ENCODE results near the gene RAB11A.

The RAB11A gene

GRCh38 chr15:65922621-65923020 is 53.3 kb downstream of the RAB11A start:
- Histone ChIP-seq H3K36me3 (ENCODE audit: insufficient read depth, low read length) (no peaks in the 10 kb centered on the region; the same call in 1 of the 2 replicates), H3K4me1 (ENCODE audit: insufficient read depth, low read length) (no peaks in the 10 kb centered on the region), H3K9ac (ENCODE audit: low read depth, low read length) (no peak overlapping the region), H3K9me3 (ENCODE audit: control insufficient read depth, insufficient read depth, low read length) (no peaks in the 10 kb centered on the region)

- Histone ChIP-seq H3K9me3 (ENCODE audit: control insufficient read depth, insufficient read depth, low read length) (no peaks in the 10 kb centered on the region), H3K4me1 (ENCODE audit: insufficient read depth, low read length) (no peaks in the 10 kb centered on the region), H3K36me3 (ENCODE audit: insufficient read depth, low read length) (no peaks in the 10 kb centered on the region; the same call in 1 of the 2 replicates), H3K9ac (ENCODE audit: low read depth, low read length) (no peak overlapping the region)
Measured at GRCh38 chr15:65923264-65923663, 54.0 kb downstream of the RAB11A start.

- Histone ChIP-seq H3K4me1 (ENCODE audit: insufficient read depth, low read length) (no peaks in the 10 kb centered on the region), H3K36me3 (ENCODE audit: insufficient read depth, low read length) (no peaks in the 10 kb centered on the region; the same call in 1 of the 2 replicates), H3K9me3 (ENCODE audit: control insufficient read depth, insufficient read depth, low read length) (no peaks in the 10 kb centered on the region), H3K9ac (ENCODE audit: low read depth, low read length) (no peak overlapping the region)
Measured at GRCh38 chr15:65924004-65924403, 54.7 kb downstream of the RAB11A start.

GRCh38 chr15:65925338-65925737 is 56.0 kb downstream of the RAB11A start:
- Histone ChIP-seq H3K36me3 (ENCODE audit: insufficient read depth, low read length) (no peaks in the 10 kb centered on the region; the same call in 1 of the 2 replicates), H3K9me3 (ENCODE audit: control insufficient read depth, insufficient read depth, low read length) (no peaks in the 10 kb centered on the region), H3K4me1 (ENCODE audit: insufficient read depth, low read length) (no peaks in the 10 kb centered on the region), H3K9ac (ENCODE audit: low read depth, low read length) (no peak overlapping the region)

- Histone ChIP-seq H3K9me3 (ENCODE audit: control insufficient read depth, insufficient read depth, low read length) (no peaks in the 10 kb centered on the region), H3K4me1 (ENCODE audit: insufficient read depth, low read length) (no peaks in the 10 kb centered on the region), H3K36me3 (ENCODE audit: insufficient read depth, low read length) (no peaks in the 10 kb centered on the region; the same call in 1 of the 2 replicates), H3K9ac (ENCODE audit: low read depth, low read length) (no peak overlapping the region)
Measured at GRCh38 chr15:65926459-65926858, 57.2 kb downstream of the RAB11A start.

- Histone ChIP-seq H3K9me3 (ENCODE audit: control insufficient read depth, insufficient read depth, low read length) (no peaks in the 10 kb centered on the region), H3K36me3 (ENCODE audit: insufficient read depth, low read length) (no peaks in the 10 kb centered on the region; the same call in 1 of the 2 replicates), H3K4me1 (ENCODE audit: insufficient read depth, low read length) (no peaks in the 10 kb centered on the region), H3K9ac (ENCODE audit: low read depth, low read length) (no peak overlapping the region)
Measured at GRCh38 chr15:65926899-65927298, 57.6 kb downstream of the RAB11A start.

- Histone ChIP-seq H3K36me3 (ENCODE audit: insufficient read depth, low read length) (no peaks in the 10 kb centered on the region; the same call in 1 of the 2 replicates), H3K4me1 (ENCODE audit: insufficient read depth, low read length) (no peaks in the 10 kb centered on the region), H3K9ac (ENCODE audit: low read depth, low read length) (no peak overlapping the region), H3K9me3 (ENCODE audit: control insufficient read depth, insufficient read depth, low read length) (no peaks in the 10 kb centered on the region)
Measured at GRCh38 chr15:65927545-65927944, 58.3 kb downstream of the RAB11A start.

GRCh38 chr15:65929573-65929972 is 60.3 kb downstream of the RAB11A start:
- Histone ChIP-seq H3K9me3 (ENCODE audit: control insufficient read depth, insufficient read depth, low read length) (no peaks in the 10 kb centered on the region), H3K36me3 (ENCODE audit: insufficient read depth, low read length) (no peaks in the 10 kb centered on the region; the same call in 1 of the 2 replicates), H3K9ac (ENCODE audit: low read depth, low read length) (no peak overlapping the region), H3K4me1 (ENCODE audit: insufficient read depth, low read length) (no peaks in the 10 kb centered on the region)

GRCh38 chr15:65930134-65930533 is 60.8 kb downstream of the RAB11A start:
- H3K4me1 ChIP-seq (ENCODE audit: insufficient read depth, low read length) = no peaks in the 10 kb centered on the region
- H3K36me3 ChIP-seq (ENCODE audit: insufficient read depth, low read length) = no peaks in the 10 kb centered on the region
- H3K9me3 ChIP-seq (ENCODE audit: control insufficient read depth, insufficient read depth, low read length) = no peaks in the 10 kb centered on the region
- H3K9ac ChIP-seq (ENCODE audit: low read depth, low read length) = no peak overlapping the region

GRCh38 chr15:65931221-65931620 is 61.9 kb downstream of the RAB11A start:
- Histone ChIP-seq H3K9ac (ENCODE audit: low read depth, low read length) (no peak overlapping the region), H3K4me1 (ENCODE audit: insufficient read depth, low read length) (no peaks in the 10 kb centered on the region), H3K9me3 (ENCODE audit: control insufficient read depth, insufficient read depth, low read length) (no peaks in the 10 kb centered on the region), H3K36me3 (ENCODE audit: insufficient read depth, low read length) (no peaks in the 10 kb centered on the region)

GRCh38 chr15:65935391-65935790 is 66.1 kb downstream of the RAB11A start:
- H3K4me1 ChIP-seq (ENCODE audit: insufficient read depth, low read length) = no peaks in the 10 kb centered on the region
- H3K36me3 ChIP-seq (ENCODE audit: insufficient read depth, low read length) = no peaks in the 10 kb centered on the region
- no peak overlapping the region for H3K9ac ChIP-seq (ENCODE audit: low read depth, low read length)
- H3K9me3 ChIP-seq (ENCODE audit: control insufficient read depth, insufficient read depth, low read length) = no peaks in the 10 kb centered on the region

- Histone ChIP-seq H3K36me3 (ENCODE audit: insufficient read depth, low read length) (no peaks in the 10 kb centered on the region), H3K4me1 (ENCODE audit: insufficient read depth, low read length) (no peaks in the 10 kb centered on the region)
Measured at GRCh38 chr15:65936282-65936681, 67.0 kb downstream of the RAB11A start.

GRCh38 chr15:65937054-65937453 is 67.8 kb downstream of the RAB11A start:
- no peaks in the 10 kb centered on the region for H3K9me3 ChIP-seq (ENCODE audit: control insufficient read depth, insufficient read depth, low read length)
- H3K9ac ChIP-seq (ENCODE audit: low read depth, low read length) = no peak overlapping the region
- H3K36me3 ChIP-seq (ENCODE audit: insufficient read depth, low read length) = no peaks in the 10 kb centered on the region
- no peaks in the 10 kb centered on the region for H3K4me1 ChIP-seq (ENCODE audit: insufficient read depth, low read length)

More at GRCh38 chr15:65936282-65936681, 67.0 kb downstream of the RAB11A start:
- Histone ChIP-seq H3K9me3 (ENCODE audit: control insufficient read depth, insufficient read depth, low read length) (no peaks in the 10 kb centered on the region), H3K9ac (ENCODE audit: low read depth, low read length) (no peak overlapping the region)

GRCh38 chr15:65937476-65937875 is 68.2 kb downstream of the RAB11A start:
- H3K36me3 ChIP-seq (ENCODE audit: insufficient read depth, low read length) = no peaks in the 10 kb centered on the region
- H3K4me1 ChIP-seq (ENCODE audit: insufficient read depth, low read length) = no peaks in the 10 kb centered on the region
- no peaks in the 10 kb centered on the region for H3K9me3 ChIP-seq (ENCODE audit: control insufficient read depth, insufficient read depth, low read length)
- H3K9ac ChIP-seq (ENCODE audit: low read depth, low read length) = no peak overlapping the region

- no peaks in the 10 kb centered on the region for H3K4me1 ChIP-seq (ENCODE audit: insufficient read depth, low read length)
- no peak overlapping the region for H3K9ac ChIP-seq (ENCODE audit: low read depth, low read length)
- no peaks in the 10 kb centered on the region for H3K9me3 ChIP-seq (ENCODE audit: control insufficient read depth, insufficient read depth, low read length)
- no peaks in the 10 kb centered on the region for H3K36me3 ChIP-seq (ENCODE audit: insufficient read depth, low read length)
Measured at GRCh38 chr15:65938604-65939003, 69.3 kb downstream of the RAB11A start.
